ENCODE measurements around the gene PHF21A.
"Not testable (repeated sequence)": the region's sequence is repeated elsewhere in the genome, so short reads cannot be mapped to it uniquely, and the experiment has no call there.

PHF21A gene

DNA sequence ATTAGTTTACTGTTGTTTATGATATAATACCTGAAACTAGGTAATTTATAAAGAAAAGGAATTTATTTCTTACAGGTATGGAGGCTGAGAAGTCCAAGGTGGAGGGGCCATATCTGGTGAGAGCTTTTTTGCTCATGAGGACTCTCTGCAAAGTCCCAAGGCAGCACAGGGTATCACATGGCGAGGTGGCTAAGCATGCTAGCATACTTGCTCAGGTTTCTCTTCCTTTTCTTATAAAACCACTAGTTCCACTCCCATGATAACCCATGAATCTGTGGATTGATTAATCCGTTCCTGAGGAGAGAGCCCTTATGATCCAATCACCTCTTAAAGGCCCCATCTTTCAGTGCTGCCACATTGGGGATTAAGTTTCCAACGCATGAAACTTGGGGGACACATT, 82.7 kb downstream of the PHF21A start:
- Histone ChIP-seq H2AFZ (ENCODE audit: low read length, unreplicated experiment) (no peak overlapping the region), H3K4me1 (ENCODE audit: control insufficient read depth, insufficient read depth, low read length, unreplicated experiment) (peaks cover 15% of the 10 kb centered on the region), H3K27ac (ENCODE audit: low read depth, low read length) (no peak overlapping the region), H3K27me3 (ENCODE audit: insufficient read depth, low read length) (no peaks in the 10 kb centered on the region), H3K36me3 (ENCODE audit: insufficient read depth, low read length) (peaks cover 4% of the 10 kb centered on the region; the same call in 1 of the 2 replicates), H3K79me2 (ENCODE audit: control insufficient read depth, insufficient read depth, low read length, unreplicated experiment) (no peaks in the 10 kb centered on the region), H3K4me3 (ENCODE audit: low read depth, low read length) (no peak overlapping the region)

DNA sequence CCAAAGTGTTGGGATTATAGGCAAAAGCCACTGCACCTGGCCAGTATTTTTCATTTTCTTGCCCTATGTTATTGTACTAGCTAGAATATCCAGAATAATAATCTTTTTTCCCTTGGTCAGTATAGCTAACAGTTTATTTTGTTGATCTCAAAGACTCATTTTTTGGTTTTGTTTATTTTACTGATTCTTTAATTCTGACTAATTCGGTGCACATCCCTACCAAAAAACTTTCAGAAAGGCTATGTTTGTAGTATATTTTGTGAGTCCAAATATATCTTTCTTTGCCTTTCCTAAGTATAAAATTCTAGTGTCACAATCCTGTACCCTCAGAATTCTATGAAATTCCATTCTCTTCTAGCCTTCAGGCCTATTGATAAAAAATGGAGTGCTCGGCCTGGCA, 84.3 kb downstream of the PHF21A start:
- no peak overlapping the region for H3K27ac ChIP-seq (ENCODE audit: low read depth, low read length)
- no peak overlapping the region for H3K4me3 ChIP-seq (ENCODE audit: low read depth, low read length)
- no peaks in the 10 kb centered on the region for H3K79me2 ChIP-seq (ENCODE audit: control insufficient read depth, insufficient read depth, low read length, unreplicated experiment)
- H3K4me1 ChIP-seq (ENCODE audit: control insufficient read depth, insufficient read depth, low read length, unreplicated experiment): peaks cover 15% of the 10 kb centered on the region
- H3K36me3 ChIP-seq (ENCODE audit: insufficient read depth, low read length): no peaks in the 10 kb centered on the region; the same call in 1 of the 2 replicates
- no peak overlapping the region for H2AFZ ChIP-seq (ENCODE audit: low read length, unreplicated experiment)
- no peaks in the 10 kb centered on the region for H3K27me3 ChIP-seq (ENCODE audit: insufficient read depth, low read length)

DNA sequence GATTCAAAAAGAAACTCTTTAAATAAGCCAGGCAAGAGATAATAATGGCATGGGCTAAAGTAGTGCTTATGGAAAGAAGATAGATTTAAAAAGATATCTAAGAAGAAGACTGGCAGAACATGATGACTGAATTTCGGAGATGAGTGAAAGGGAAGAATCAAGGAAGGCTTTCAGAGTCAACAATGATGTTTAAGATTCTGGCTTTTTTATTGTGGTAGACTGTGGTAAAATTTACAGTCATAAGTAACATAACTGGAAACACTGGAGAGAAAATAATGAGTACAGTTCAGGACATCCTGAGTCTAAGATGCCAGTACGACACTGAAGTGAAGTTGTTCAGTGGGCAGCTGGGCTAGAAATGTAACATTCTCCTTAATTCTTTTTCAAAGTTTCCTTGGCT, 85.2 kb downstream of the PHF21A start:
- peaks cover 2% of the 10 kb centered on the region for H3K79me2 ChIP-seq (ENCODE audit: control insufficient read depth, insufficient read depth, low read length, unreplicated experiment)
- no peak overlapping the region for H3K27ac ChIP-seq (ENCODE audit: low read depth, low read length)
- no peaks in the 10 kb centered on the region; the same call in 1 of the 2 replicates for H3K36me3 ChIP-seq (ENCODE audit: insufficient read depth, low read length)
- no peak overlapping the region for H3K4me3 ChIP-seq (ENCODE audit: low read depth, low read length)
- H3K4me1 ChIP-seq (ENCODE audit: control insufficient read depth, insufficient read depth, low read length, unreplicated experiment): peaks cover 15% of the 10 kb centered on the region
- H2AFZ ChIP-seq (ENCODE audit: low read length, unreplicated experiment): no peak overlapping the region
- H3K27me3 ChIP-seq (ENCODE audit: insufficient read depth, low read length): no peaks in the 10 kb centered on the region

DNA sequence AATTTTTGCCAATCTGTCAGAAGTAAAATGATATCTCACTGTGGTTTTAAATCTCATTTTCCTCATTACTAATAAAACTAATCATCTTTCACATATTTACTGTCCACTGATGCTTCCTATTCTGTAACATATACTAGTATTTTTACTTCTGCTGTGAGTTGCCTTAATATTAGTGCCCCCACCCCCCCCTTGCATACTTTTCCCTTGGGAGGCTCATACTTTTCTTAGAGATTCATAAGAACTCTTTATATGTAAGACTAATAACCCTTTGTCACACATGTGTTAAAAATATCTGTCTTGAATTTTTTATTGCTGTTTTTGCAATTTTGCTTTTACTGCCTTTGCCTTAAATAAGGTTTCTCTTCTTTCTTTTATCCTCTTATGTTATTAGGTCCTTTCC, 87.2 kb downstream of the PHF21A start:
- no peak overlapping the region for H3K4me3 ChIP-seq (ENCODE audit: low read depth, low read length)
- peaks cover 3% of the 10 kb centered on the region for H3K79me2 ChIP-seq (ENCODE audit: control insufficient read depth, insufficient read depth, low read length, unreplicated experiment)
- no peaks in the 10 kb centered on the region for H3K27me3 ChIP-seq (ENCODE audit: insufficient read depth, low read length)
- no peak overlapping the region for H3K27ac ChIP-seq (ENCODE audit: low read depth, low read length)
- no peaks in the 10 kb centered on the region; the same call in 1 of the 2 replicates for H3K36me3 ChIP-seq (ENCODE audit: insufficient read depth, low read length)
- no peak overlapping the region for H2AFZ ChIP-seq (ENCODE audit: low read length, unreplicated experiment)
- peaks cover 7% of the 10 kb centered on the region for H3K4me1 ChIP-seq (ENCODE audit: control insufficient read depth, insufficient read depth, low read length, unreplicated experiment)

DNA sequence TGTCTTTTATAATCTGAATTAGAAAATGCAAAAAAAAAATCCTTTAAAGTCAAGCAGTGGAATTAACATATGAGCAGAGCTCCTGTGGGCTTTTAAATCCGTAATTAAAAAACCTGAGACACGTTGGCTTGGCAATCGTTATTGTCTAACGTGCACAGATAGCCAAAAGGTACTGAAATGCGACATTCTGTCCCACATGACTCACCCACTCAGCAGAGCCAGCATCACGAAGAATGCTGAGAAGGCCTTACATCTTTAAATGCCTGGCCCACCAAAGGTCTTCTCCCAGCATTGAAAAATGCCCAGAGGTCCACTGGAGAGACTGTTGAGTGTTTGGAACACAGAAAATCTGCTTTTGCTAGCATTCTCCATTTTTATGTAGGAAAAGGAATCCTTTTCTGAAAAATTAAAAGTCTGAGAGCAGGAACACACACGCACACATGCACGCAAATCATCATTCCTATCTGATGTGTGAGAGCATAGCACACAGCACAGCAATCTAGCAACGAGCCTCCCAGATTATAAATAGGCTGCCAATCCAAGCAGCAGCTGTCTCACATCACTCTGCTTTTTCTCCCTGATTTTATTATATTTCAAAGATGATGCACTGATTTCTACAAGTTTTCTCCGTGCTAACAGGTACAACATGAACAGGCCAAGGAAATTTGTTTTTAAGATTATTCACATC, 94.5 kb downstream of the PHF21A start:
- Histone ChIP-seq H3K4me3 (ENCODE audit: low read depth, low read length) (no peak overlapping the region), H3K36me3 (ENCODE audit: insufficient read depth, low read length) (no peaks in the 10 kb centered on the region), H3K4me1 (ENCODE audit: control insufficient read depth, insufficient read depth, low read length, unreplicated experiment) (no peaks in the 10 kb centered on the region), H3K27ac (ENCODE audit: low read depth, low read length) (no peak overlapping the region), H2AFZ (ENCODE audit: low read length, unreplicated experiment) (no peak overlapping the region), H3K79me2 (ENCODE audit: control insufficient read depth, insufficient read depth, low read length, unreplicated experiment) (peaks cover 3% of the 10 kb centered on the region), H3K27me3 (ENCODE audit: insufficient read depth, low read length) (no peaks in the 10 kb centered on the region)

DNA sequence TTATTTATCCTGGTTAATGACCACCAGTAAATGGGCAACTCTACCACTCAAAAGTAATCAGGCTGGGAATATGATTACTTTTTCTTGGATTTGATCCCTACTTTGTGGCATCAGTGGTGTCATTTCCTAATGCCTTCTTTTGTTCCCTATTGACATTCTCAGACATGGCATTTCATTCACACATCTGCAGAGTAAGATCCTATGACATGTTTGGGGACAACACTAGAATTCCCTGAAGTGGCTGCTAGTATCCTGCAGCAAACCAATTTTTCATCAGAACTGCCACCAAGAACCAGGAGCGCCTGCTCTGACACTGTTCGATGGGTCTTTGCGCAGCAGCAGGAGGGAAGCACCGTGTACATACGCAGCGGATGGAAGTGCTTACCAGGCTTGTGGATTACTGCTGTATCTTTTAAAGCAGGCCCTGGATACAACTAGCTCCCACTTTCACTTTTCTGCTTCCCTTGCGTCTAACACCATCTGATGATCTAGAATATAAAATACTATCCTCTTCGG, 101.1 kb downstream of the PHF21A start:
- H3K36me3 ChIP-seq (ENCODE audit: insufficient read depth, low read length): peaks cover under 1% of the 10 kb centered on the region; the same call in 1 of the 2 replicates
- no peaks in the 10 kb centered on the region for H3K4me1 ChIP-seq (ENCODE audit: control insufficient read depth, insufficient read depth, low read length, unreplicated experiment)
- H3K4me3 ChIP-seq (ENCODE audit: low read depth, low read length): no peak overlapping the region
- no peak overlapping the region for H3K27ac ChIP-seq (ENCODE audit: low read depth, low read length)
- no peaks in the 10 kb centered on the region for H3K79me2 ChIP-seq (ENCODE audit: control insufficient read depth, insufficient read depth, low read length, unreplicated experiment)
- no peaks in the 10 kb centered on the region for H3K27me3 ChIP-seq (ENCODE audit: insufficient read depth, low read length)
- H2AFZ ChIP-seq (ENCODE audit: low read length, unreplicated experiment): no peak overlapping the region

DNA sequence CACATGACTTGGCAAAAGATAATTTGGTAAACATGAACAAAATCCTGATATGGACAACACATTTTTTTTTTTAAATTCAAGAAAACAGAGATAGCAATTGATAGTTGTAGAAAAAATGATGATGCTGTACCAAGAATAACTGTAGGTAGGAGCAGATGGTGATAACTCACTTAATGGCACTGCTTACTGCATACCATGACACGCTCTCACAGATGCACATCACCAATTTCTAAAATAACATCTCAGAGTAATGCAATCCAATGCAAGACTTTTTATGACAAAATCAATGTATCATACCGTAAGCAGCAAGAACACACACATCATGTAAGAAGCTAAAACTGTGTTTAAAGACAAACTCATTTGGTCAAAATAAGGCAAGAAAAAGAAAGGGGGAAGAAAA, 102.6 kb downstream of the PHF21A start:
- Histone ChIP-seq H3K4me1 (ENCODE audit: control insufficient read depth, insufficient read depth, low read length, unreplicated experiment) (no peaks in the 10 kb centered on the region), H2AFZ (ENCODE audit: low read length, unreplicated experiment) (no peak overlapping the region), H3K27me3 (ENCODE audit: insufficient read depth, low read length) (no peaks in the 10 kb centered on the region), H3K36me3 (ENCODE audit: insufficient read depth, low read length) (peaks cover 3% of the 10 kb centered on the region; the same call in 1 of the 2 replicates), H3K79me2 (ENCODE audit: control insufficient read depth, insufficient read depth, low read length, unreplicated experiment) (no peaks in the 10 kb centered on the region), H3K27ac (ENCODE audit: low read depth, low read length) (no peak overlapping the region), H3K4me3 (ENCODE audit: low read depth, low read length) (no peak overlapping the region)

DNA sequence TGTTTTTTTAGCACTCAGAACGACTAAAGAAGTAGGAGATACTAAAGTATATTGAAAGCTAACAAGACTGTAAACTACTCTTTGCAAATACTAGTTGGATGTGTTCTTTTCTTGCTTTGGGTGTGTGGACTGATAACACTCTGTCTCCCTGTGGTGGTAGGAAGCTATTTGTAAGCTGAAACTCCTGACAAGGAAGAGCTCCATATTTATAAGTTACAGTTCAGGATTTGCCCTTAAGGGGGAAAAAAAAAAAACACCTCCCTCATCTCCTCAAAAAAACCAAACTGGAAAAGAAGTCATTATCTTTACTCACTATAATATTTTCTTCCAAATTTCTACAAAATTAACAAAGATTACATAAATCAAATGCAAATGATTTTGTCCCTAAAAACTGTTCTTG, 103.9 kb downstream of the PHF21A start:
- Histone ChIP-seq H3K36me3 (ENCODE audit: insufficient read depth, low read length) (peaks cover 3% of the 10 kb centered on the region; the same call in 1 of the 2 replicates), H3K79me2 (ENCODE audit: control insufficient read depth, insufficient read depth, low read length, unreplicated experiment) (no peaks in the 10 kb centered on the region), H3K27me3 (ENCODE audit: insufficient read depth, low read length) (no peaks in the 10 kb centered on the region), H3K27ac (ENCODE audit: low read depth, low read length) (no peak overlapping the region), H3K4me3 (ENCODE audit: low read depth, low read length) (no peak overlapping the region), H2AFZ (ENCODE audit: low read length, unreplicated experiment) (no peak overlapping the region), H3K4me1 (ENCODE audit: control insufficient read depth, insufficient read depth, low read length, unreplicated experiment) (no peaks in the 10 kb centered on the region)

DNA sequence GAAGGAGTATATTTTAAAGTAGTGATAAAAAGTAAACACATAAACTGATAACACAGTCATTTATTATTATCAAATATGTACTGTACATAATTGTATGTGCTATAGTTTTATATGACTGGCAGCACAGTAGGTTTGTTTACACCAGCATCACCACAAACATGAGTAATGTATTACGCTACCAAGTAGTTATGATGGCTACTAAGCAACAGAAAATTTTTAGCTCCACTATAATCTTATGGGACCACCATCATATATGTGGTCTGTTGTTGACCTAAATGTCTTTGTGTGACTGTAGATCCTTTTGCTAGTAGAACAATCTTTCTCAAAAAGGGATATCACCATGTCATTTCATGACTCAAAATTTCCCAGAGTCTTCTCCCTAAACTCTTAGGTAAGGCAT, 105.3 kb downstream of the PHF21A start:
- H2AFZ ChIP-seq (ENCODE audit: low read length, unreplicated experiment): no peak overlapping the region
- H3K4me1 ChIP-seq (ENCODE audit: control insufficient read depth, insufficient read depth, low read length, unreplicated experiment): no peaks in the 10 kb centered on the region
- peaks cover 3% of the 10 kb centered on the region; the same call in 1 of the 2 replicates for H3K36me3 ChIP-seq (ENCODE audit: insufficient read depth, low read length)
- no peaks in the 10 kb centered on the region for H3K79me2 ChIP-seq (ENCODE audit: control insufficient read depth, insufficient read depth, low read length, unreplicated experiment)
- H3K27me3 ChIP-seq (ENCODE audit: insufficient read depth, low read length): no peaks in the 10 kb centered on the region
- H3K27ac ChIP-seq (ENCODE audit: low read depth, low read length): no peak overlapping the region
- H3K4me3 ChIP-seq (ENCODE audit: low read depth, low read length): no peak overlapping the region

DNA sequence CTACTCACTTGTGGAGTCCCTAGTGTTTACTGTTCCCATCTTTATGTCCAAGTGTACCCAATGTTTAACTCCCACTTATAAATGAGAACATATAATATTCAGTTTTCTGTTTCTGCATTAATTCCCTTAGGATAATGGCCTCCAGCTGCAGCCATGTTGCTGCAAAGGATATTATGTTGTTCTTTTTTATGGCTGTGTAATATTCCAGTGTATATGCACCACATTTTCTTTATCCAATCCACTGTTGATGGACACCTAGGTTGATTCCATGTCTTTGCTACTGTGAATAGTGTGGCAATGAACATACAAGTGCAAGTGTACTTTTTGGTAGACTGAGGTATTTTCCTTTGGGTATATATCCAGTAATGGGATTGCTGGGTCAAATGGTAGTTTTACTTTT, 107.1 kb downstream of the PHF21A start:
- not testable (repeated sequence) for H3K4me3 ChIP-seq (ENCODE audit: low read depth, low read length); H2AFZ ChIP-seq (ENCODE audit: low read length, unreplicated experiment); H3K79me2 ChIP-seq (ENCODE audit: control insufficient read depth, insufficient read depth, low read length, unreplicated experiment); H3K36me3 ChIP-seq (ENCODE audit: insufficient read depth, low read length); H3K27ac ChIP-seq (ENCODE audit: low read depth, low read length); H3K4me1 ChIP-seq (ENCODE audit: control insufficient read depth, insufficient read depth, low read length, unreplicated experiment); H3K27me3 ChIP-seq (ENCODE audit: insufficient read depth, low read length)

DNA sequence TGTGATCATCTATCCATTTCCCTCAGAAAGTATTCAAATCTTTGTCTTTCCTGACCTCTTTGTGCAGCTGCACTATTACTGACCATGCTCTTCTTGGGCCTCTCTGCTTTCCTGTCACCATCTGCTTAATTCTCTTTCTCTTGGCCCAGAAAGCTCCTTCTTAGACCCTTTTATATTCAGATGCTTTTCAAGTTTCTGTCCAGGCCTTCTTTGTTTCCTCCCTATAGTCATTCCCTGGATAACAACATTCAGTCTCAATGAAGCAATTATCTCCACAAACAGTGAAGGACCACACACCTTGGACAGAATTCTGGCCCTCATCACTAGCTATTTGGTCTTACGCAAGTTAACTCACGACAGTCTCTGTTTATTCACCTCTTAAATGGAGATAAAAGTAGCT, 109.1 kb downstream of the PHF21A start:
- Histone ChIP-seq H3K4me3 (ENCODE audit: low read depth, low read length) (no peak overlapping the region), H3K4me1 (ENCODE audit: control insufficient read depth, insufficient read depth, low read length, unreplicated experiment) (no peaks in the 10 kb centered on the region), H2AFZ (ENCODE audit: low read length, unreplicated experiment) (no peak overlapping the region), H3K36me3 (ENCODE audit: insufficient read depth, low read length) (peaks cover 3% of the 10 kb centered on the region; the same call in 1 of the 2 replicates), H3K27me3 (ENCODE audit: insufficient read depth, low read length) (no peaks in the 10 kb centered on the region), H3K79me2 (ENCODE audit: control insufficient read depth, insufficient read depth, low read length, unreplicated experiment) (no peaks in the 10 kb centered on the region), H3K27ac (ENCODE audit: low read depth, low read length) (no peak overlapping the region)

All from ACC112 (cell line).